ENCODE measurements around the gene RAD51D.
"Not testable (repeated sequence)": the region's sequence is repeated elsewhere in the genome, so short reads cannot be mapped to it uniquely, and the experiment has no call there.

RAD51D gene

DNA sequence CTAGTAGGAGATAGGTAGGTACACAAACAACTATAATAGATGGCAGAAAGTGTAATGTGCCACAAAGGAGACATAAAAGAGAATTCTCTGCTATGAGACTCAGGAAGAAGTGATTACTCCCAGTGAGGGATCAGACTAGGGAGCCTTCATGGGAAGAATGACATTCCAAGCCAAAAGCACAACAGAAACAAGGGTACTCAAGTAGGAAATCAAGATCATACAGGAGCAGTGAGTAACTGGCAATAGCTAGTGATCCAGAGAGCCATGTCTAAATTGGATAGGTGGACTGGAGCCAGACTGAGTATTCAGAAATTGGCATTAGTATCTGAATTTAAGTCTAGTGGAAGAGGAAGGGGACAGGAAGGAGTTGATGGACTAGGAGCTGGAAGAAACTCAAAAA, 66.9 kb downstream of the RAD51D start:
- no peak overlapping the region for H3K9ac ChIP-seq (ENCODE audit: low read depth, low read length)
- no peaks in the 10 kb centered on the region for H3K9me3 ChIP-seq (ENCODE audit: control insufficient read depth, insufficient read depth, low read length)
- peaks cover 15% of the 10 kb centered on the region for H3K4me1 ChIP-seq (ENCODE audit: insufficient read depth, low read length)

GRCh38 chr17:35052241-35052610, 67.4 kb downstream of the RAD51D start:
- no peak overlapping the region for H3K9ac ChIP-seq (ENCODE audit: low read depth, low read length)
- H3K4me1 ChIP-seq (ENCODE audit: insufficient read depth, low read length), result peaks cover 15% of the 10 kb centered on the region
- no peaks in the 10 kb centered on the region for H3K9me3 ChIP-seq (ENCODE audit: control insufficient read depth, insufficient read depth, low read length)
- H3K36me3 ChIP-seq (ENCODE audit: insufficient read depth, low read length), result no peaks in the 10 kb centered on the region

More for the DNA sequence above, 66.9 kb downstream of the RAD51D start:
- H3K36me3 ChIP-seq (ENCODE audit: insufficient read depth, low read length), result no peaks in the 10 kb centered on the region

DNA sequence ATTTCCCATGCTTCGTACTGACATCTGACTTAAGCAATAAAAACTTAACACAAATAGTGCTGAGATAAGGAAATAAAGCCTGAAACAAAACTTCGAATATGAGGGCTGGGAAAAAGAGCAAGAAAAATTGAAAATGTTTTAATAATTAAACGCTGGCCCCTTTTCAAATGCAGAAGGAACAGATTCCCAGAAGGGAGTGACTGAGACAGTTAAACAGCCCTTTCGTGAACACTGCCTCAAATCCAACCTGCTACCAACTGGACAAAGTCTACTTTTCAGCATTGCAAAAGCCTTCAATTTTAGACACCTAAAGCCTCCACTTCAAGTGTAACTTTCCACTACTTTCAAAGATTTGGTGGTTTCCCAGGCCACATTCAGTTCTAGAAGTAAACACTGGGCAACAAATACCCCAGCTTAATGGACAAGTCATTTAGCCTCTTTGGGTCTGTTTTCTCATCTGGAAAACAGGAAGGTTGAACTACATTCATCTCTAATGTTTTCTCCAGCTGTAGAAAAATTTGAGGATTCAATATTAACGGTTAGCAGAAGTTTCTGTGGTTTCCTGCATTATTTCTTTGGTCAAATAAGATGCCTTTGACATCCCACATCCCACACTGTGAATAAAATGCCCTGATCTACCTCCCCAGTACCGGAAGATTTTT, 68.0 kb downstream of the RAD51D start:
- Histone ChIP-seq H3K4me1 (ENCODE audit: insufficient read depth, low read length) (peaks cover 18% of the 10 kb centered on the region), H3K9ac (ENCODE audit: low read depth, low read length) (no peak overlapping the region), H3K36me3 (ENCODE audit: insufficient read depth, low read length) (no peaks in the 10 kb centered on the region), H3K9me3 (ENCODE audit: control insufficient read depth, insufficient read depth, low read length) (no peaks in the 10 kb centered on the region)

DNA sequence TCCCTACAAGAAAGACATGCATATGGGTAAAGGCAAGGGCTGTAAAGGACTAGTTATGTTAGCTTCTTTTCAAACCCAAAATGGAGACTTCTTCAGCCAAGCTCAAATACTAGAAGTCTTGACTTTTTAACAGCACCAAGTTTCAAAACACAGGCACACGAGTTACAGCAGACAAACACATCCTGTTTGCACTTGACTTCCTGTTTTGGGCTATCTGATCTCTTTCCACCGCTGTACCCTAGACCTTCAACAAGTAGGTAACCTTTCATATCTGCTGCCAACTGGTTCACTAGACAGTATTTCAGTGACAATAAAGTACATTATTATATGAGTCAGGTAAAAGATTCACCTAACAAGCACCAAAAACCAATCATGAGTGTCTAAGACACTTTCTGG, 68.5 kb downstream of the RAD51D start:
- Histone ChIP-seq H3K9me3 (ENCODE audit: control insufficient read depth, insufficient read depth, low read length) (no peaks in the 10 kb centered on the region), H3K4me1 (ENCODE audit: insufficient read depth, low read length) (peaks cover 20% of the 10 kb centered on the region), H3K9ac (ENCODE audit: low read depth, low read length) (no peak overlapping the region)

GRCh38 chr17:35050170-35050569, 69.5 kb downstream of the RAD51D start:
- no peaks in the 10 kb centered on the region for H3K36me3 ChIP-seq (ENCODE audit: insufficient read depth, low read length)
- H3K9ac ChIP-seq (ENCODE audit: low read depth, low read length), result no peak overlapping the region
- H3K4me1 ChIP-seq (ENCODE audit: insufficient read depth, low read length), result peaks cover 15% of the 10 kb centered on the region
- H3K9me3 ChIP-seq (ENCODE audit: control insufficient read depth, insufficient read depth, low read length), result no peaks in the 10 kb centered on the region

More for the DNA sequence above, 68.5 kb downstream of the RAD51D start:
- no peaks in the 10 kb centered on the region for H3K36me3 ChIP-seq (ENCODE audit: insufficient read depth, low read length)

DNA sequence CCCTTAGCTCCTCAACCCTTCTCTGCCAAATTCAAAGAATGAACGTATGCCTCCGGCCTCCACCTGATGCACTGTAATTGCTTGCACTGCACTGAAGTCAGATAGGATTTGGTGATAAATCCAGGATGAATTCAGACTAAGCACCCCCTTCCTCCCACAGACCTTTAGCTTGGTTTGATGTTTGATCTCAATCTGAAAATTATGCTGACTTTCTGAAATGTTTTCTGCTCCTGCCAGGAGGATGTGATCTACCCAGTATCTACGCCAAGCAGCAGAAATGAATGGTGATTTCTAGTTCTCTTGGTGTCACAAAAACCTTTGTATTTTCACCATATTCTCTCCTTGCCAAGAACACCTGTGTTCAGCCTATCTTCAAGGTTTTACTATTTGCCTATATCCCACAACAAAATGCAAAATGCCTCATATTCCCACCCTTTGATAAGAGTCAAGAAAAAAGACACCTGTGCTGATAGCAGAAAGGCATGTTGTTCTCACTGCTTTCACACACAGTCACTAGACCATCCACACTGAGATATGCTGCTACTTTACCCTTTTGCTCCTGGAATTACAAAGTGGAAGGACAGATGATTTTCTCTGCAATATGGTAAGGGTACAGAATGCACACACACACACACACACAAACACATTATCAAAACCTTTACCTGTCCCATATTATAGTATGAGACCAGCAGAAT, 70.8 kb downstream of the RAD51D start:
- Histone ChIP-seq H3K9me3 (ENCODE audit: control insufficient read depth, insufficient read depth, low read length) (no peaks in the 10 kb centered on the region), H3K9ac (ENCODE audit: low read depth, low read length) (no peak overlapping the region), H3K4me1 (ENCODE audit: insufficient read depth, low read length) (peaks cover 15% of the 10 kb centered on the region), H3K36me3 (ENCODE audit: insufficient read depth, low read length) (no peaks in the 10 kb centered on the region)

- Histone ChIP-seq H3K4me1 (ENCODE audit: insufficient read depth, low read length) (peaks cover 7% of the 10 kb centered on the region; the same call in 1 of the 2 replicates), H3K36me3 (ENCODE audit: insufficient read depth, low read length) (no peaks in the 10 kb centered on the region), H3K9ac (ENCODE audit: low read depth, low read length) (no peak overlapping the region), H3K9me3 (ENCODE audit: control insufficient read depth, insufficient read depth, low read length) (no peaks in the 10 kb centered on the region)
These were observed 72.8 kb downstream of the RAD51D start for GRCh38 chr17:35046740-35047283.

DNA sequence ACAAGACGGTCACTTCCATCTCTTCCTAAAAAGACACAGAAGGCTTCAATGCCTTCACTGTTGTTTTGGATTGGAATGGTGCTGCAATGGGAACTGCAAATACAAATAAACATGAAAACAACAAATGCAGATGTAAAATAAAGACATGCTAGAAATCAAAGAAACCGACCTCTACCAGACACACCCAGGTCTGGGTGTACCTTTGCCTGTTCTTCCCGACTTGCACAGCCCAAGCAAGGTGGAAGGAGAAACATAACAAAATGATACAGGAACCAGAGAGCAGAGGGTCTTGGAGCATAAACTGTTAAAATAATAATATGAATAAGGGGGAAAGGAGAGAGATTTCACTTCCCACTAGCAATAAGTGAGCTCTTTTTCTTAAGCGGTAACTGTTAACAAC, 73.4 kb downstream of the RAD51D start:
- no peaks in the 10 kb centered on the region for H3K9me3 ChIP-seq (ENCODE audit: control insufficient read depth, insufficient read depth, low read length)
- no peak overlapping the region for H3K9ac ChIP-seq (ENCODE audit: low read depth, low read length)
- H3K4me1 ChIP-seq (ENCODE audit: insufficient read depth, low read length), result 0 out of 2 replicates have a peak, but pooled peaks cover 5% of the 10 kb centered on the region
- no peaks in the 10 kb centered on the region for H3K36me3 ChIP-seq (ENCODE audit: insufficient read depth, low read length)

DNA sequence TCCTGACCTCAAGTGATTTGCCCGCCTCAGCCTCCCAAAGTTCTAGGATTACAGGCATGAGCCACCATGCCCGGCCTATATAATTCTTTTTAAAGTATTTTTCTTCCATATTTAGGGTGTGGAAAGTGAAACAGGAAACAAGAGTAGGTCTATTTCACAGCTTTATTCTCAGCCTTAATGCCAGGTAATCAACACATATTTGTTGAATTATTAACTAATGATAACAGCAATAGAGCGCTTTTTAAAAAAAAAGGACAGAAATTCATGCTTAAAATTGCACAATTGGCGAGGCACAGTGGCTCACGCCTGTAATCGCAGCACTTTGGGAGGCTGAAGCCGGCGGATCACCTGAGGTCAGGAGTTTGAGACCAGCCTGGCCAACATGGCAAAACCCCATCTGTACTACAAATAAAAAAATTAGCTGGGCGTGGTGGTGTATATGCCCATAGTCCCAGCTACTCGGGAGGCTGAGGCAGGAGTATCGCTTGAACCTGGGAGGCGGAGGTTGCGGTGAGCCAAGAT, 74.1 kb downstream of the RAD51D start:
- H3K4me1 ChIP-seq (ENCODE audit: insufficient read depth, low read length); H3K9me3 ChIP-seq (ENCODE audit: control insufficient read depth, insufficient read depth, low read length); H3K36me3 ChIP-seq (ENCODE audit: insufficient read depth, low read length); H3K9ac ChIP-seq (ENCODE audit: low read depth, low read length): not testable (repeated sequence)

DNA sequence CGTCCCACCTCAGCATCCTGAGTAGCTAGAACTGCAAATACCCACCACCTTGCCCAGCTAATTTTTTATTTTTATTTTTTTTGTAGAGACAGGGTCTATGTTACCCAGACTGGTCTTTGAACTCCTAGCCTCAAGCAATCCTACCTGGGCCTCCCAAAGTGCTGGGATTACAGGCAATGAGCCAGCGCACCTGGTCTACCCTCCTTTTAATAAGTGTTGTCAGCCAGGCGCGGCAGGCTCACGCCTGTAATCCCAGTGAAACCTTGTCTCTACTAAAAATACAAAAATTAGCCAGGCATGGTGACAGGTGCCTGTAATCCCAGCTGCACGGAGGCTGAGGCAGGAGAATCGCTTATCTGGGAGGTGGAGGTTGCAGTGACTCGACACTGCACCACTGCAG, 75.5 kb downstream of the RAD51D start:
- Histone ChIP-seq H3K9ac (ENCODE audit: low read depth, low read length) (no peak overlapping the region), H3K4me1 (ENCODE audit: insufficient read depth, low read length) (0 out of 2 replicates have a peak, but pooled peaks cover 5% of the 10 kb centered on the region), H3K9me3 (ENCODE audit: control insufficient read depth, insufficient read depth, low read length) (no peaks in the 10 kb centered on the region), H3K36me3 (ENCODE audit: insufficient read depth, low read length) (no peaks in the 10 kb centered on the region)

All from ES-I3 (cell line).